ENCODE results near the gene DTNB.

GRCh38 chr2:25339211-25339674, 334.1 kb downstream of the DTNB start:
- TF ChIP-seq CTCF (IDR thresholded peaks at IDR 0.05; ENCODE audit: poor library complexity, severe bottlenecking) (no peak), POLR2AphosphoS5 (IDR thresholded peaks at IDR 0.05) (no peak), RAD21 (conservative IDR thresholded peaks at IDR 0.05) (no peak), EP300 (conservative IDR thresholded peaks at IDR 0.05; ENCODE audit: poor library complexity, severe bottlenecking) (no peak)
